ENCODE results near the gene NAGPA.

NAGPA gene

DNA sequence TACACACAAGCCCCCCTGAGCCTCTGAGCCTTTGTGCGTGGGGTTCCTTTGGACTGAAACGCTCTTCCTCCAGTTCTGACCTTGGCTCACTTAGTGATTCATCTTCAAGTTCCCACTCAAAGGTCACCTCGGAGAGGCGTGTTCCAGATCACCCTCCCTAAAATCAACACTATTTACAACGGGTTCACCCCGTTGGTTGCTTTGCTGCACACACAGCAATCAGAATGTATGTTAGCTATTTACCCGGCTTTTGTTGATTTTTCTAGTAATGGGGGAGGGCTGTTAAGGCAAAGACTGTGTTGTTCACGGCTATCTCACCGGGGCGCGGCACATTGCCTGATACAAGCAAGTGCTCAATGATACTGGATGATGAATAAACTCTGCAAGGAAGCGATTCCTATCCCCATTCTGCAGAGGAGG lies 977 bp downstream of the NAGPA start:
- H3K4me3 ChIP-seq (ENCODE audit: low read depth, low read length), result peak overlapping the region; percentile 75
- no peak for DNase-seq (ENCODE audit: low read depth)

DNA sequence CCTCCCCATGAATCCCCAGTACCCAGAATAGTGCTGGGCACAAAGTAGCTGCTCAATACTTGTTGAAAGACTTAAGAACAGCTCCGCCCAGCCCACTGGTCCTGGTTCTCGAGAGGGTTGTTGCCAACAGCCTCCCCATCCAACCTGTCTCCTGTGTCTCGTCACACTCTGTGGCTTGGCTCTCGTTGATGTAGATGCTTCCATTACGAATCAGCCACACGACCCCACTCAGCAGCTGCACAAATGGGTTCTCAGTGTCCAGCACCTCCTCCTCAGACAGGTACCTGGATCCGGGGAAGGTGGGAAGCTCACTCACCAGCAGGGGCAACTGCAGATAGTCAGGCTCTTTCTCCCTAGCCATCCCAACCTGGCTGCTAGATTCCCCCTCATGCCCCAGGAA lies 2.1 kb downstream of the NAGPA start:
- H3K4me3 ChIP-seq (ENCODE audit: low read depth, low read length), result no peak overlapping the region
- no peak for DNase-seq (ENCODE audit: low read depth)

DNA sequence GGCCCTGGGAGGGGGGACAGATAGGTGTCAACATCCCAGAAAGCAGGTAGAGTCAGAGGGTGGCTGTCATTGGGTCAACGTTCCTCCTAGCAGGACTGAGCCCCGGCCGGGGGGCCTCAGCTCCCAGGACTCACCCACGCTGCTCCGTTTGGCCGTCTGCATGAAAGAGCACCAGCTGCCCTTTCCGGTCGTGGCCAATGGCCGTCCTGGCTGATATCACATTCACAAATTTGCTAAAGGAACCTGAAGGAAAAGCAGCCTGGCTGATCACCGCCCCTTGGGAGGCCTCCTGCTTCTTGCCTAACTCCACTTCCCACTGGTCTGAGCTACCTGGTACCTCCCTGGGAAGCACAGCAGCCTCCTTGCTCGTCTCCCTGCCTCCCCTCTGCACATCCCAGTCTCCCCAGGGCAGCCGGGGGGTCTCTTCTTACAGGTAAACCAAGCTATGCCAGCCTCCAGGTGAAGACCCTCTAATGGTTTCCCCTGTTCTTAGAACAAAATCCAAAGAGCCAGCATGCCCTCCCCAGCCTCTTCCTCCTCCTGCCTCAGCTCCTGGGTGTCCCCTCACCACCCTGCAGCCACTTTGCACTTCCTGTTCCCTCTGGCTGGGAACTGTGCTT lies 3.4 kb downstream of the NAGPA start:
- no peak overlapping the region for H3K4me3 ChIP-seq (ENCODE audit: low read depth, low read length)
- no peak for DNase-seq (ENCODE audit: low read depth)

DNA sequence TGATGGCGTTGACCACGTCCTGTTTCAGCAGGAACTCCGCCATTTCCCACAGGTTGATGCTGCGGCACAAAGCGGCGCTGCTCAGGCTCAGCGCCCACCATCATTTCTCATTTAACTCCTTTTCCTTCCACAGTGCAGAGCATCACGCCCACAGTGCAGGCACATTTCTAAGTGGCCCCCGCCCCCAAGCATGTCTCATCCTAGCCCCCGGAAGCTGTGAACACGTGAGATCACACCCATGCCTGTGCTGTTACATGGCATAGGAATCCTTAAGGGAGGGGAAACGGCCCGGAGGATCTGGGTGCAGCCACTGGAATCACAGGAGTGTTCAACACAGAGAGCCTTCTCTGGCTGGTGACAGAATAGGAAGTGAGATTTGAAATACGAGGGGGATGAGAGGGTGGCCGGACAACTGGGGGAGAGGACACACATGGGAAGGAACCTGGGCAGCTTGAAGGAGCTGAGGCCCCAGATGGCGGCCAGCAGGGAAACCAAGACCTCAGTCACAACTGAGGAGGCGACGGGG lies 4.7 kb downstream of the NAGPA start:
- no peak for DNase-seq (ENCODE audit: low read depth)

DNA sequence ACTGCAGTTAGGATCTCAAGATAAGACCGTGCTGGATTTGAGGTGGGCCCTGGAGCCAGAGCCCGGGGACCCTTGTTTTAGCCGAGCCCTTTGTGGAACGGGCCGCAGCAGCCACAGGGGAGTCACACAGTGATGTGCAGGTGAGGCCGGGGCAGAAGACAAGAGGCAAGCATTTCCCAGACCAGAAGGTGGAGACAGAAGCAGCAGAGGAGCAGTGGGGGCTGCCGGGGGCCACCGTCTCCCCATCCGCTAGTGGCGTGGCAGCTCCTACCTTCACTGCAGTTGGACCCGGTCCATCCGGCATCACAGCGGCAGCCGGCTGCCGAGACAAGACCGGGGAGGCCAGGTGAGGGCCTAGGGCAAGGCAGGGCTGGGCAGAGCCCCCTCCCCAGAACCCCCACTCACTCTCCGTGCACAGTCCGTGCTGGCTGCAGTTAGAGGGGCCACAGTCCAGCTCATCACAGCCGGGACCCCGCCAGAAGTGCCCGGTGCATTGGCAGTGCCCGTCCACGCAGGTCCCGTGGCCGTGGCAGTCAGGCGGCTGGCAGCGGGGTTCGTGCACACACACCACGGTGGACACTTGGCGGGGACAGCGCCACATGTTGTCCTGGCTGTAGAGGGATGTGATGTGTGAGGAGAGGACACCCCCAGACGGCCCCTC lies 6.0 kb downstream of the NAGPA start:
- H3K4me3 ChIP-seq (ENCODE audit: low read depth, low read length), result no peak overlapping the region
- no peak for DNase-seq (ENCODE audit: low read depth)

More for the DNA sequence above, 4.7 kb downstream of the NAGPA start:
- H3K4me3 ChIP-seq (ENCODE audit: low read depth, low read length), result no peak overlapping the region

DNA sequence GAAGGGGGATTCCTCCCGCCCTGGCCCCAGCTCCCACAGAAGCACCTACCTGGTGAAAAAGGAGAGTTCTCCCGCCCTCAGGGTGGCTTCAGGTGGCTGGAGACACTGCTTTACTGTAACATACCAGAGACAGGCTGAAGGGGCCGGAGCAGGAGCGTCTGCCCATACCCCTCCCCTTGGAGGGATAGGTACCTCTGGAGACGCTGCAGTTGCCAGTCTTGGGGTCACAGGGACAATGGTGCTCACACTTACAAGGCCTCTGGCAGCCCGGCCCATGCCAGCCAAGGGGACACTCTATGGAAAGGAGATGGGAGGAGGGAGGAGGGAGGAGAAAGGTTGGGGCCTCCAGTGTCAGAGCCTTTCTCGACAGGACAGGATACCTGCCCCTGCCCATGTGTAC lies 6.6 kb downstream of the NAGPA start:
- DNase-seq (ENCODE audit: low read depth), result no peak

DNA sequence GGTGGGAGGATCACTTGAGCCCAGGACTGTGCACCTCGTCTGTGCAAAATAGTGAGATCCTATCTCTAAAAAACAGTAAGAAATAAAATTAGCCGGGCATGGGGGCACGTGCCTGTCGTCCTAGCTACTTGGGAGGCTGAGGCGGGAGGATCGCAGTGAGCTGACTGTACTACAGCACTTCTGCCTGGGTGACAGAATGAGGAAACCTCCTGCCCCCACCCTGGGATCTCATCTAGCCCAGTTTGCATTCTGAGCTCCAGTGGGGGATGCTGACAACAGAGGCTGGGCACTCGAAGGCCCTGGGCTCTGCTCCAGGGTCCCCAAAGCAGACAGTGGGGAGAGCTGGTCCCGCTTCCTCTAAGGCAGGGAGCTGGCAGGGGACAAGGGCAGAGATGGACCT lies 7.1 kb downstream of the NAGPA start:
- DNase-seq (ENCODE audit: low read depth), result no peak

More for the DNA sequence above, 6.6 kb downstream of the NAGPA start:
- no peak overlapping the region for H3K4me3 ChIP-seq (ENCODE audit: low read depth, low read length)

DNA sequence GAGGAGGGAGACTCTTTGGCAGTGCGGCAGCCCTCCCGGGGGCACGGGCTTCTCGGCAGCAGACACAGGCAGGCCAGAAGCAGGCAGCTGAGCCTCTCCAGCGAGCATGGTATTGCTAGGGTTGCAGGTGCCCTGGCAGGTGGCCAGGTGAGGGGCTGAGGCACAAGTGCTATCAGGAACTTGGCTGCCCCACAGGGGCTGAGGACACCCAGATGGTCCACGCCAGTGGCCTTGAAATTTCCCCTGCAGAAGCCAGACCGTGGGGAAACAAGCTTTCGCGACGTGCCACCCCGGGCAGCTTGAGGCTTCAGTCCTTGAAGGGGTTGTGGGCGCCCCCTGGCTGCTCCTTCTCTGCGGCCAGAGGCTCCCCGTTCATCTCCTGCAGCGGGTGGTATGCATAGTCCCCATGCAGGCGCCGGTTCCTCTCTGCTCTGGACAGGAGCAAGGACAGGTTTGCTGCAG lies 8.5 kb downstream of the NAGPA start:
- no peak overlapping the region for H3K4me3 ChIP-seq (ENCODE audit: low read depth, low read length)
- no peak for DNase-seq (ENCODE audit: low read depth)

More for the DNA sequence above, 7.1 kb downstream of the NAGPA start:
- H3K4me3 ChIP-seq (ENCODE audit: low read depth, low read length), result no peak overlapping the region

DNA sequence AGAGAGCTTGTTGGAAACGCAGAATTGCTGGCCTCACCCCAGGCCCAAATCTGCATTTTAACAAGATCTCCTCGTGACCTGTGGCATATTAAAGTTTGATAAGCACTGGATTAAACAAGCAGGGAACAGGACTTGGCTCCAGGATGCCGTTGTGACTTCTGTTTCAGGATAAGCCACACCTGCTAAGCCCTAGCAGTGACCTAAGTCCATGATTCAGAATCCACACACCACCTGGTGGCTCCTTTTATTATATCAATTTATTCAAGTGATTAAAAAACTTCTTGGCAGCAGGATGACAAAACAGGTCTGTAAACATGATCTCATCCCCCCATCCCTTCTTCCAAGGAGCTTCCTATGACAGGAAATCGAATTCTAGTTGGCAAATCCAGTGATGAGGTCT lies 9.1 kb downstream of the NAGPA start:
- no peak for DNase-seq (ENCODE audit: low read depth)
- H3K4me3 ChIP-seq (ENCODE audit: low read depth, low read length), result no peak overlapping the region

DNA sequence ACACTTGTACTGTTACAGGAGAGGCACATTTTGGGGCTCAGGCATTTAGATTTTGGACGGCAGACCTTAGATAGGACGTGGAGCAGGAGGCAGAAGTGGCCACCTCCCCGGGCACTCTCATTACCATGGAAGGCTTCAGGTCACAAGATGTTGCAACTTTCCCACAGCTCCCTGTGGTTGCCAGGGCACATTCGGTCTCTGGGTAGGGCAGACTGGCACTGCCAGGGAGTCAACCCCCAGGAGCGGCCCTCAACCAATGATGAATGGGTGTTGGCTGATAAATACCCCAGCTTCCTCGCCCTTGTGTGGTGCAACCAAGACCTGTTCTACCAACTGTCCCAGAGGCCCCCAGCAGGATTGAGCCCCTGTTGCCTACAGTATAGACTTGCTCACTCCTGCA lies 11.2 kb downstream of the NAGPA start:
- H3K4me3 ChIP-seq (ENCODE audit: low read depth, low read length), result no peak overlapping the region
- no peak for DNase-seq (ENCODE audit: low read depth)

DNA sequence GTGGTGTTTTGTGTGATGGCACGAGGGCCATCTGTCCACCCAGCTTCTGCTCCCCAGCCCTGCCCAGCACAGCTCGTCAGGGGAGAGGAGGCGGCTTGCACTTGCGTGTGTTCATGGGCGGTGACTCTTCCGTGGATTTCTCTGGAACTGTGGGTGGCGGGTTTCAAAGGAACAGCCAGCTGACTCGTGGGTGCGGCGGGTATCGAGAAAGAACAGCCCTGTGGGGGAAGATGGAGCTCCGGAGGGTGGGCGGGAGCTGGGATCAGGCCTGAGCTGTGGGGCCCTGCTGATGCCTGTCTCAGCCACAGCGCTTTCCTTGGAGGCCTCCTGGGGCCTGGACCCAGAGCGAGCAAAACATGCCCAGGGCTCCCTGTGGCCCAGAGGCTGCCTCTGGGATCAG lies 13.2 kb downstream of the NAGPA start:
- no peak overlapping the region for H3K4me3 ChIP-seq (ENCODE audit: low read depth, low read length)
- no peak for DNase-seq (ENCODE audit: low read depth)

DNA sequence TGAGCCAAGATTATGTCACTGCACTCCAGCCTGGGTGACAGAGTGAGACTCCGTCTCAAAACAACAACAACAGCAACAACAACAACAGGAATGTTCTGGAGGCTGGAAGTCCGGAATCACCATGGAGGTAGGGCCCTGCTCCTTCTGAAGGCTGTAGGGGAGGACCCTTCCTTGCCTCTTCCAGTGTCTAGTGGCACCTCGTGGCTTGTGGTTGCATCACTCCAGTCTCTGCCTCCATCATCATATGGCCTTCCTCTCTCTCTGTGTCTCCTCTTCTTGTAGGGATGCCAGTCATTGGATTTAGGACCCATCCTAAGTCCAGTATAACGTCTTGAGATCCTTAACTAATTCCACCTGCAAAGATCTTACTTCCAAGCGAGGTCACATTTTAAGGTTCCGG lies 14.0 kb downstream of the NAGPA start:
- H3K4me3 ChIP-seq (ENCODE audit: low read depth, low read length), result no peak overlapping the region
- DNase-seq (ENCODE audit: low read depth), result no peak

DNA sequence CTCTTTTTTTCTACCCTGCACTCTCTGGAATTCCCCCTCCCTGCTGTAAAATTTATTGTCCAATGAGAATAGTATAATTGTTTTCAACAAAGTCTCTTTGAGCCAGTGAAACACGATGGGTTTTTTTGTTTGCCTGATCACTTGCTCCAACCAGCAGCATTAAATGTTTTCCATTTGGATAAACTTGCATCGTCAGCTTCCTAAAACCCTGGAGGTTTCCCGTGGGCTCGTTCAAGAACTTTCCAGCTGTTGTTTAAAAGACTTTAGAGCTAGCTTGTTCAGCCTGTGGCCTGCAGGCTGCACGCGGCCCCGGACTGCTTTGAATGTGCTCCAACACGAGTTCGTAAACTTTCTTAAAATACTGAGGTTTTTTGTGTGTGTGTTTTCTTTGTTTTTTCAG lies 14.9 kb downstream of the NAGPA start:
- DNase-seq (ENCODE audit: low read depth), result no peak

DNA sequence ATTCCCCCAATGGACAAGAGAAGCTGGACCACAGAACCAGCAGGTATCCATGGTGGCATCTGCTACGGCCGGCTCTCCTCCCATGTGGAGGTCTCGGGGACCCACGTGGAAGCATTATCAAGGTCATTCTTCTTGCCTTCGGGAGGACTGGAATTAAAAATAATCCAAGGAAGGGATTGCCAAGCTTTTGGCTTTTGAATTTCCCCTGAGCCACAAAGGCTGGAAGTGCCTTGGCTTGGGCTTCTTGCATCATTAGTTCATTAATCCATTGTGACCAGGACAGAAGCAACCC lies 16.1 kb downstream of the NAGPA start:
- no peak overlapping the region for H3K4me3 ChIP-seq (ENCODE audit: low read depth, low read length)
- DNase-seq (ENCODE audit: low read depth), result no peak

More for the DNA sequence above, 14.9 kb downstream of the NAGPA start:
- H3K4me3 ChIP-seq (ENCODE audit: low read depth, low read length), result no peak overlapping the region

DNA sequence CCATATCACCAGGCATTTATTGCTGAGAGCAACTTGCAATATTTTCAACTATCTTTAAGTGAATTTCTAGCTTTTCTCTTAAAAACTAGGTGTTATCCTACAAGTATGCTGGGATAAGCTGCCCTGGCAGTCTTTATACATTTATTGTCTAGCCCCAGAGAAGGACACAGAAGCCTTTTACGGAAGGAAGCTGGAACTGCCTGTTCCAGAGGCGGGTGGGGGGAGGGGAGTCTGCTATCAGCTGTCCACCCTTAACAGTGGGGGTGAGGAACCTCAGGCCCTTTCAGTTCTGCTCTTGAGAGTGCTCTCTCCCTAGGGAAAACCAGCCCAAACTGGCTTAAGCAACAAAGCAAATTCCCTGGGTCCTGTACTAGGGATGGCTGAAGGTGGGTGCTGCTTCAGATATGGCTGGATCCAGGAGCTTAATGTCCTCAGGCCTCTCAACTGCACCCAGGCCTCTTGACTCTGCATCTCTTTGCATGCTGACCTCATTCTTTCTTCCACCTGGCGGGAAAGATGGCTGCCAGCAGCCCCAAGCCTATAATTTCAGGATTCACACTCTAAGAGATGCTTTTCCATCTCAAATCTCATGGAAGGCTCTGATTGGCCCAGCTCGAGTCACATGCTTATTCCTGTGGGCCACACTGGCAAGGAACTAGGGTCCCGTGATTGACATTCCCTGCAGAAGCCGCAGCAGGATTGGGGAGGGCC lies 16.6 kb downstream of the NAGPA start:
- no peak overlapping the region for H3K4me3 ChIP-seq (ENCODE audit: low read depth, low read length)
- no peak for DNase-seq (ENCODE audit: low read depth)

DNA sequence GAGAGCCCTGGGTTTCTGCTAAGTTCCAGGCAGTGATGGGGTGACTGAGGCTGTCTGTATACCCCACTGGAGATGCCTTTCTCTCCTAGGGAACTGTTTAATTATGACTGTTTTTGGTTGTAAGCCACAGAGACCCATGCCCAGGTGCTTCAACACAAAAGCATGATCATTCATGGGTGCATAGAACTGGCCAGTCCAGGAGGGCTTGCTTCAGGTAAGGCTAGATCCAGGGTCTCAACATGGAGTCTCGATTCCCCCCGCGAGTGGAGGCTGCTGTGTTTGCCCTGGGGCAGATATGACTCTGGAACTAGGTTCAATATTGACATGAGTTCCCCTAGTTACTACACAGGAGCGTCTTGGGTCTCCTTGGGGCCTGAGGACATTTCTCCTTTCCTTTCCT lies 17.8 kb downstream of the NAGPA start:
- no peak overlapping the region for H3K4me3 ChIP-seq (ENCODE audit: low read depth, low read length)
- DNase-seq (ENCODE audit: low read depth), result no peak

DNA sequence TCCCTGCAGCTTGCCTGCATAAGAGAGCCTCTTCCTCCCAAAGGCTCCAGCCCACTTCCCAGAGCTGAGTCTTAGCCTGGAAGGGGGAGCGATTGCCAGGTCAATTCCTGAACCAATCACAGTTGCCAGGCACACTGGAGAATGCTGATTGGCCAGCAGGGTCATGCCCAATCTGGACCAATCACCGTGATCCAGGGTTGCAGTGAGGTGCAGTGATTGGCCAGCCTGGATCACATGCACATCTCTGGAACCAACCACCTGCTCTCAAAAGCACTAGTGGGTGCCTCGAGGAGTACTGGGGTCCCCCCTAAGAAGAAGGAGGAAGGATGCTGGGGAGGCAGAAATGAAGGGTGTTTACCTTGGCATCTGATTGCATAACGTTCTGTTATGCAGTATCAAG lies 18.4 kb downstream of the NAGPA start:
- no peak overlapping the region for H3K4me3 ChIP-seq (ENCODE audit: low read depth, low read length)
- DNase-seq (ENCODE audit: low read depth), result no peak

DNA sequence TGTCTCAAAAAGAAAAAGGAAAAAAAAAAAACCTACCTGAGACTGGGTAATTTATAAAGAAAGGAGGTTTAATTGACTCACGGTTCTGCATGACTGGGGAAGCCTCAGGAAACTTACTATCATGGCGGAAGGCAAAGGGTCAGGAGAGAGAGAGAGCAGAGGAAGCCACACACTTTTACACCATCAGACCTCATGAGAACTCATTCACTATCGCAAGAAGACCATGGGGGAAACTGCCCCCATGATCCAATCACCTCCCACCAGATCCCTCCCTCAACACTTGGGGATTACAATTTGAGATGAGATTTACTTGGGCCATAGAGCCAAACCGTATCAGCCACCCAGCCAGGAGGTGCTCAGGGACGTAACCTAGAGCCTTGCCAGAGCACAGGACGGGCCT lies 20.8 kb downstream of the NAGPA start:
- DNase-seq (ENCODE audit: low read depth), result no peak
- no peak overlapping the region for H3K4me3 ChIP-seq (ENCODE audit: low read depth, low read length)

DNA sequence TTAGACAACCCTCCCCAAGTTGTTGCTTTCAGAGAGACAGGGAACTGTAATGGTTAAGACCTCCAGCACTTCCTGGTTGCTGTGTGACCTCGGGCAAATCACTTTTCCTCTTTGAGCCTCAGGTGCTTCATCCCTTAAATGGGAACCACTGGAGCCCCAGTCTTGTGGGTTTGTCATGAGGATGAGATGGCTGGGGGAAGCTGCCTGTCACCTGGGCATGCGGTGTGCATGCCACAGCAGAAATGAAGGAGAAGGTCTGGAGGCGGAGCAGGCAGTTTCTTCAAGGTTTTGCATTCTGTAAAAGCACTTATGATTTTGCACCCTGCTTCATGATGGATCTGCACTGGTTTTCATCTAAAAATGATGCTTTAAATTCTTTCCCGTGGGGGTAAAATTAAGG lies 22.1 kb downstream of the NAGPA start:
- no peak overlapping the region for H3K4me3 ChIP-seq (ENCODE audit: low read depth, low read length)

DNA sequence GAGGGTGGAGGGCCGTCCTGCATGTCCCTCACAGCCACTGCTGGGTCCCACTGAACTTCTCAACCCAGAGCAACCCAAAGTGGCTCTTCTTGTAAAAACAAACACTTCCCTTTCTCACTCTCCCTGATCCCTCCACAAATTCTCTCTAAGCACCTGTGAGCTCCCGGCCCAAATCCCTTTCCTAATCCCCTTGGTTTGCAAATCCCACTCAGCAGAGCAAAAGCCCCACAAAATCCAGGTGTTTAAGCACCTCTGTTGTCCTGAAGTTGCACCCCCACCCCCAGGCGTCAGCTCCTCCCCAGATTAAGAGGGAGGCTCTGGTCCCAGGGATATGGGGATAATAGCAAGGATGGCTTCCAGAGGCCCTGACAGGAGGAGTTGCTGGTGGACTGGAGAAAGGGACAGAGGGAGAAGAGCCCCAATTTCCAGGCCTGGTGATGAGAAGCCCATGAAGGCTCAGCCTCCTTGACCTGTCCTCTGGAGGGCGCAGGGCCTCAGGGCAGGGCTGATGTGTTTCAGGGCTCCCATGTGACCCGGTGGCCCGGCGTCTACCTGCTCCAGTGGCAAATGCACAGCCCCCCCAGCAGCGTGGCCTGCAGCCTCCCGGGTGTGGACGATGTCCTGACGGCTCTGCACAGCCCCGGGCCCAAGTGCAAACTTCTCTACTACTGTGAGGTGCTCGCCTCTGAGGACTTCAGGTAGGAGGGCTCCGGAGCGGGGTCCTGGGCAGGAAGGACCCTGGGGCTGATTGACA lies 23.0 kb downstream of the NAGPA start:
- H3K4me3 ChIP-seq (ENCODE audit: low read depth, low read length), result no peak overlapping the region
- no peak for DNase-seq (ENCODE audit: low read depth)

More for the DNA sequence above, 22.1 kb downstream of the NAGPA start:
- no peak for DNase-seq (ENCODE audit: low read depth)
